ENCODE measurements around the gene ERP29. TPM values are rescaled to one million over a fixed set of nuclear protein-coding genes. Genes with fewer than 3 reads are reported as not detected.
"Not testable (repeated sequence)": the region's sequence is repeated elsewhere in the genome, so short reads cannot be mapped to it uniquely, and the experiment has no call there.

Gene ERP29
- total RNA-seq, 1 donor from 2014 or later, result 21.6 TPM

DNA sequence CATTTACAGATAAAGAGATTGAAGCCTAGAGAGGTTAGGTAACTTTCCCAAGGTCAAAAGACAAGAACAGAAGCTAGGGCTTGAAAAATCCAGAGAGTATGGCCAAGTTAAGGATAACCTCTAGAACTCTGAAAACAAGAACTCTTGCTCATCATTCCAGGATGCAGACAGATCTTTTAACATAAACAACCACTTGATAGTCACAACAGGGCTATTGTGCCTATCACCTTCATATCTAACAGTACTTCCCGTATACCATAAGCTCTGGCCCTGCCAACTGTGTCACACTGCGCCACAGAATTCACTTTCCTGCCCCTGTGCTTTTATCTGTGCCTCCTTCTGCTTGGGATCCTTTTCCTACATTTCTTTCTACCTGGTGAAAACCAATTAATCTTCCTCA is 18.2 kb downstream of the ERP29 start:
- H3K27me3 ChIP-seq, result no peaks in the 10 kb centered on the region
- intact Hi-C loops (cut with DNase I), result no loop called here
- TF ChIP-seq, protein P1, sequence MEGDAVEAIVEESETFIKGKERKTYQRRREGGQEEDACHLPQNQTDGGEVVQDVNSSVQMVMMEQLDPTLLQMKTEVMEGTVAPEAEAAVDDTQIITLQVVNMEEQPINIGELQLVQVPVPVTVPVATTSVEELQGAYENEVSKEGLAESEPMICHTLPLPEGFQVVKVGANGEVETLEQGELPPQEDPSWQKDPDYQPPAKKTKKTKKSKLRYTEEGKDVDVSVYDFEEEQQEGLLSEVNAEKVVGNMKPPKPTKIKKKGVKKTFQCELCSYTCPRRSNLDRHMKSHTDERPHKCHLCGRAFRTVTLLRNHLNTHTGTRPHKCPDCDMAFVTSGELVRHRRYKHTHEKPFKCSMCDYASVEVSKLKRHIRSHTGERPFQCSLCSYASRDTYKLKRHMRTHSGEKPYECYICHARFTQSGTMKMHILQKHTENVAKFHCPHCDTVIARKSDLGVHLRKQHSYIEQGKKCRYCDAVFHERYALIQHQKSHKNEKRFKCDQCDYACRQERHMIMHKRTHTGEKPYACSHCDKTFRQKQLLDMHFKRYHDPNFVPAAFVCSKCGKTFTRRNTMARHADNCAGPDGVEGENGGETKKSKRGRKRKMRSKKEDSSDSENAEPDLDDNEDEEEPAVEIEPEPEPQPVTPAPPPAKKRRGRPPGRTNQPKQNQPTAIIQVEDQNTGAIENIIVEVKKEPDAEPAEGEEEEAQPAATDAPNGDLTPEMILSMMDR (IDR thresholded peaks at IDR 0.05), result no peak
- H3K9me3 ChIP-seq, result no peaks in the 10 kb centered on the region
- no peaks in the 10 kb centered on the region for H3K4me1 ChIP-seq
- H3K27ac ChIP-seq, result no peak overlapping the region
- H3K4me3 ChIP-seq, result no peak overlapping the region
- no peak for DNase-seq (ENCODE audit: low spot score in 2 of 2)
- H3K36me3 ChIP-seq, result peaks cover 40 to 61% of the 10 kb centered on the region in 2 donors

DNA sequence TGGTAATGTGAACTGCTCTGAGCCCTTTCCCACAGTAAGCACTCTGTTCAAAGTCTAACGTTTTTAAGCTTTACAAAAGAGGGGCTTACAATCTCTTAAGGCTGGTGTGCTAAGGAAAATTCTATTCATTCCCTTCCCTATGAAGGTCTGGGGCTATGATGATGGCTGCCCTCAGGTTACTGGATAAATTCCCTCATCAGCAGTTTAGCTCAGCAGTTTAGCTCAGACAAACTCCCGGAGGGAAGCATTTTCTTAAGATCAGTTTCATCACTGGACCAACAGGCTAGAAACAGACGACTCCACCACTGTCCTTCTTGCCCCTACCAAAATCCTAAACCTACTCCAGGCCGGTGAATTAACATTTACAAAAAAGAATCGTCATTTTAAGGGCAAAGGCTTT is 19.1 kb downstream of the ERP29 start:
- TF ChIP-seq, protein P1 (IDR thresholded peaks at IDR 0.05), result no peak
- intact Hi-C loops (cut with DNase I), result no loop called here

DNA sequence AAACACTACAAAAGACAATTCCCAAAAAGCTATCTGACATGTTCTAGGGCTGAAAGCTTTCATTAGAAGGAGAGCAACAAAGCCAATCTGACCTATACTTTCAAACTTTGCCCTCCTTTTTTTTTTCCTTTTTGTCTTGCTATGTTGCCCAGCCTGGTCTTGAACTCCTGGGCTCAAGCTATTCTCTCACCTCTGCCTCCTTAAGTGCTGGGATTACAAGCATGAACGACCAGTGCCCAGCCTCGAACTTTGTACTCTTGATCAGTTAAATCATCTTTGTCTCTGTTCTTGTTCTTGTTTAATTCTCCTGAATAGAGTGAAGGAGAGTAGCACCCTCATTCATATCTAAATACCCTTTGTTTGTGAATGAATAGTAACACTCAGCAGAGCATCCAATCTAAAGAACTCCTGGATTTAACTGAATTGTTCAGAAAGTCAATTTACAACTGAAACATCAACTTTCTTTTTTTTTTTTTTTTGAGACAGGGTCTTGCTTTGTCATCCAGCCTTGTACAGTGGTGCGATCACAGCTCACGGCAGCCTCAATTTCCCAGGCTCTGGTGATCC is 22.1 kb downstream of the ERP29 start:
- TF ChIP-seq, protein P1 (IDR thresholded peaks at IDR 0.05), result no peak
- Histone ChIP-seq H3K9me3 (no peaks in the 10 kb centered on the region), H3K4me3 (no peak overlapping the region), H3K27me3 (no peaks in the 10 kb centered on the region), H3K36me3 (peaks cover 57 to 80% of the 10 kb centered on the region in 2 donors), H3K4me1 (no peaks in the 10 kb centered on the region), H3K27ac (no peak overlapping the region)
- intact Hi-C loops (cut with DNase I), result no loop called here
- DNase-seq (ENCODE audit: low spot score in 2 of 2), result no peak

More for the DNA sequence above, 19.1 kb downstream of the ERP29 start:
- H3K36me3 ChIP-seq, result peaks cover 45 to 69% of the 10 kb centered on the region in 2 donors
- H3K27ac ChIP-seq, result no peak overlapping the region
- no peak for DNase-seq (ENCODE audit: low spot score in 2 of 2)
- H3K4me1 ChIP-seq, result no peaks in the 10 kb centered on the region
- no peaks in the 10 kb centered on the region for H3K27me3 ChIP-seq
- no peaks in the 10 kb centered on the region for H3K9me3 ChIP-seq
- no peak overlapping the region for H3K4me3 ChIP-seq

DNA sequence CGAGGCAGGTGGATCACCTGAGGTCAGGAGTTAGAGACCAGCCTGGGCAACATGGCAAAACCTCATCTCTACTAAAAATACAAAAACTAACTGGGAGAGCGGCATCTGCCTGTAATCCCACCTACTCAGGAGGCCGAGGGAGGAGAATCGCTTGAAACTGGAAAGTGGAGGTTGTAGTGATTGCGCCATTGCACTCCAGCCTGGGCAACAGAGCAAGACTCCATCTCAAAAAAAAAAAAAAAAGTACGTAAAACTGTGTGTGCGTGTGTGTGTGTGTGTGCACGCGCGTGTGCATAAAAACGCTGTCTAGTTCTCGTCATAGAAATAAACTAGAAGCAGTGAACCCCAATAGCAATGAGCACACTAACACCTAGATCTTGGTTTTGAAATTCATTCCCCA is 23.4 kb downstream of the ERP29 start:
- intact Hi-C loops (cut with DNase I); H3K27me3 ChIP-seq: not testable (repeated sequence)
- H3K36me3 ChIP-seq, result peaks cover 61 to 81% of the 10 kb centered on the region in 2 donors

DNA sequence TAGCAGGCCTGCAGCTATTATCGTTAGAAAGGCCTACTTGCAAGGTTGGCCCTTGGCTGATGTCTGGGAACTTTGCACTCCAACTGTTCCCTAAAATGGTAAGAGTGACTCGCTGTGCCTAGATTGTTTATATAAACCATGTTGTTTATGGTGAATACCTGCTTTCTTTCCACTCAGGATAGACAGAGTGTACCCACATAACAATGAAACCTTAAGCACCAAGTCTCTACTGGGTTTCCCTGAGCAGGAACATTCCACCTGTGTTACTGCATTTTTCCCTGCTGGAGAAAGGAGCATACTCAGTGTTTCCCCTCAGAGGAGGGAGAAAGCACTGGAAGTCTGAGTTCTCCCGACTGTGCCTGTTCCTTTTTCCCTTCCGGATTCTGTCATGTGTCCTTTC is 32.8 kb downstream of the ERP29 start:
- TF ChIP-seq, protein P1 (IDR thresholded peaks at IDR 0.05), result no peak
- Histone ChIP-seq H3K27me3 (no peaks in the 10 kb centered on the region), H3K27ac (no peak overlapping the region), H3K9me3 (no peaks in the 10 kb centered on the region), H3K4me3 (no peak overlapping the region), H3K4me1 (no peaks in the 10 kb centered on the region), H3K36me3 (peaks cover 32 to 82% of the 10 kb centered on the region in 2 donors)
- DNase-seq (ENCODE audit: low spot score in 2 of 2), result no peak
- intact Hi-C loops (cut with DNase I), result no loop called here

More for the DNA sequence above, 23.4 kb downstream of the ERP29 start:
- H3K27ac ChIP-seq; H3K4me1 ChIP-seq; DNase-seq (ENCODE audit: low spot score in 2 of 2); H3K9me3 ChIP-seq; H3K4me3 ChIP-seq: not testable (repeated sequence)

DNA sequence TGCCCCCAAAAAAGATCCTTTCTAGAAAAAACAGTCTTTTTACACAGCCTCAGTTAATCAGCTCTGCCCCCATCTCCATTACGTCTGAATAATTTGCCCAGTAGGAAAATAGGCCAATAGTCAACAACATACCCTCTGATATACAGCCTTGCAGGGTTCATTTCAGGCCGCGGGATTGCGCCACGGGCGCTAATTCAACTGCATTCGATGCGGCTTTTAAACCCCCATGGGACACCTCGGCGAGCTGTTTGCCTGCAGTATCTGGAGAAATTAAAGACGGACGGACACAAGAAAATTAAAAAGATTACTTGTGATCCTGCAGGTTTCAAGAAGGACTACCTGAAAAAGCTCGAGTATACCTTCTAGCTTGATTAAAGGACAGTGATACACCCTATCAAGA is 36.1 kb downstream of the ERP29 start:
- DNase-seq (ENCODE audit: low spot score in 2 of 2), result no peak
- Histone ChIP-seq H3K36me3 (peaks cover 33 to 83% of the 10 kb centered on the region in 2 donors), H3K27me3 (no peaks in the 10 kb centered on the region), H3K4me3 (no peak overlapping the region), H3K27ac (peak overlapping the region; percentile 2 to 57), H3K9me3 (no peaks in the 10 kb centered on the region), H3K4me1 (no peaks in the 10 kb centered on the region)
- TF ChIP-seq, protein P1 (IDR thresholded peaks at IDR 0.05), result no peak
- intact Hi-C loops (cut with DNase I), result no loop called here
